ENCODE data around the gene PNMA6F. TPM values are rescaled to one million over a fixed set of nuclear protein-coding genes. Genes with fewer than 3 reads are reported as not detected.

Gene PNMA6F
- polyA plus RNA-seq, 1 of the 3 experiments (the other 2 are of a cell fraction): not detected

GRCh38 chrX:153366878-153367538 is 45.4 kb upstream of the PNMA6F start:
- CTCF ChIA-PET: interaction anchor here (0.9 kb wide), 1 partner anchor 40 kb away, joined by 3 read pairs; no protein-coding TSS in a partner anchor

GRCh38 chrX:153366119-153366518 is 44.6 kb upstream of the PNMA6F start:
- POLR2A ChIA-PET: no interaction called here
- Histone ChIP-seq H3K36me3 (replicated peaks in 1 of 2; ENCODE audit: control insufficient read depth in 1 of 2, insufficient read depth in 2 of 2, low read length in 1 of 2) (no peaks in the 10 kb centered on the region), H3F3A (replicated peaks; ENCODE audit: insufficient read depth) (no peaks in the 10 kb centered on the region), H2AFZ (ENCODE audit: low read depth) (no peak overlapping the region), H3K9me2 (no peaks in the 10 kb centered on the region), H4K20me1 (ENCODE audit: insufficient read depth) (no peaks in the 10 kb centered on the region), H3K4me1 (ENCODE audit: control insufficient read depth in 1 of 2, insufficient read depth in 2 of 2, low read depth in 1 of 2, low read length in 1 of 2) (no peaks in the 10 kb centered on the region; a peak in 1 of 4 replicates), H3K27me3 (ENCODE audit: insufficient read depth) (no peaks in the 10 kb centered on the region; the same call in 1 of the 2 replicates), H3K9ac (no peak overlapping the region), H3K79me2 (ENCODE audit: insufficient read depth) (no peaks in the 10 kb centered on the region), H3K4me3 (ENCODE audit: low read depth in 2 of 2, low read length in 1 of 2) (no peak overlapping the region), H3K4me2 (no peak overlapping the region), H3K9me3 (no peaks in the 10 kb centered on the region), H3K27ac (ENCODE audit: low read depth in 2 of 2, low read length in 1 of 2) (no peak overlapping the region)
- TF ChIP-seq RXRA (IDR thresholded peaks at IDR 0.05; ENCODE audit: borderline replicate concordance, low read depth): no peak
- no peak for TF ChIP-seq REST (IDR thresholded peaks at IDR 0.05; ENCODE audit: low read depth, low read length)
- TF ChIP-seq TEAD4 (IDR thresholded peaks at IDR 0.05; ENCODE audit: borderline replicate concordance, insufficient read depth): no peak
- no peak for DNase-seq
- CTCF ChIA-PET: no interaction called here
- 32% methylated on average over 3 of the region's 3 CpGs for WGBS (ENCODE audit: low lambda C conversion rate)

More at GRCh38 chrX:153366878-153367538, 45.4 kb upstream of the PNMA6F start:
- Histone ChIP-seq H3K27me3 (ENCODE audit: insufficient read depth) (no peaks in the 10 kb centered on the region; the same call in 1 of the 2 replicates), H3K9me2 (no peaks in the 10 kb centered on the region), H3K9me3 (no peaks in the 10 kb centered on the region), H3K4me1 (ENCODE audit: control insufficient read depth in 1 of 2, insufficient read depth in 2 of 2, low read depth in 1 of 2, low read length in 1 of 2) (no peaks in the 10 kb centered on the region; a peak in 1 of 4 replicates), H3K27ac (ENCODE audit: low read depth in 2 of 2, low read length in 1 of 2) (no peak overlapping the region), H3K4me2 (no peak overlapping the region), H4K20me1 (ENCODE audit: insufficient read depth) (no peaks in the 10 kb centered on the region), H3K9ac (no peak overlapping the region), H3F3A (replicated peaks; ENCODE audit: insufficient read depth) (no peaks in the 10 kb centered on the region), H3K79me2 (ENCODE audit: insufficient read depth) (no peaks in the 10 kb centered on the region), H3K36me3 (replicated peaks in 1 of 2; ENCODE audit: control insufficient read depth in 1 of 2, insufficient read depth in 2 of 2, low read length in 1 of 2) (no peaks in the 10 kb centered on the region), H3K4me3 (ENCODE audit: low read depth in 2 of 2, low read length in 1 of 2) (no peak overlapping the region), H2AFZ (ENCODE audit: low read depth) (no peak overlapping the region)
- no peak for TF ChIP-seq ELF1 (IDR thresholded peaks at IDR 0.05)
- TF ChIP-seq USF2 (IDR thresholded peaks at IDR 0.05; ENCODE audit: borderline replicate concordance, low read depth, low read length): no peak
- TF ChIP-seq RXRA (IDR thresholded peaks at IDR 0.05; ENCODE audit: borderline replicate concordance, low read depth): no peak
- no peak for TF ChIP-seq PBX3 (IDR thresholded peaks at IDR 0.05)
- no peak for TF ChIP-seq FOXJ3 (CRISPR knock-in tag; IDR thresholded peaks at IDR 0.05)
- DNase-seq: no peak
- POLR2A ChIA-PET: no interaction called here
- WGBS (ENCODE audit: low lambda C conversion rate): 35% methylated on average over 5 of the region's 5 CpGs
